H9 (cell line): Measurements from ENCODE around the gene PUS10. TPM values are rescaled to one million over a fixed set of nuclear protein-coding genes. Genes with fewer than 3 reads are reported as not detected.
A peak's percentile ranks its signal among the peaks of the same experiment; 100 is the strongest.

ENCODE experiments used
- DNase-seq: peaks from one replicate; pipeline ENCODE4 v3.0.0-alpha.2; 2017
- H2AFZ ChIP-seq: one replicate; pipeline ENCODE4 v1.6.1; 2013; ENCODE audit warnings: mild to moderate bottlenecking, low read length, control low read depth, moderate library complexity
- H2AK5ac ChIP-seq: 2 replicates; pipeline ENCODE4 v1.6.1; 2013; ENCODE audit warnings: low read length, control low read depth, mixed read lengths; ENCODE audit not compliant: insufficient read length
- H2BK120ac ChIP-seq: one replicate; pipeline ENCODE4 v1.6.1; 2013; ENCODE audit warnings: low read depth, mild to moderate bottlenecking, low read length, control low read depth, inconsistent platforms; ENCODE audit not compliant: poor library complexity, severe bottlenecking
- H2BK12ac ChIP-seq: 2 replicates; pipeline ENCODE4 v1.6.1; 2013; ENCODE audit warnings: low read length, control low read depth, mixed read lengths, low read depth; ENCODE audit not compliant: insufficient read length
- H2BK15ac ChIP-seq: 2 replicates; pipeline ENCODE4 v1.6.1; 2013; ENCODE audit warnings: low read depth, low read length, control low read depth
- H2BK20ac ChIP-seq: one replicate; pipeline ENCODE4 v1.6.1; 2013; ENCODE audit warnings: low read depth, mild to moderate bottlenecking, low read length, control low read depth, inconsistent platforms; ENCODE audit not compliant: poor library complexity, severe bottlenecking
- H2BK5ac ChIP-seq: 2 replicates; pipeline ENCODE4 v1.6.1; 2013; ENCODE audit warnings: low read length, control low read depth, mixed read lengths; ENCODE audit not compliant: insufficient read length
- H3K14ac ChIP-seq: 2 replicates; pipeline ENCODE4 v1.6.1; 2013; ENCODE audit warnings: low read length, control low read depth; ENCODE audit not compliant: insufficient read depth
- H3K18ac ChIP-seq: 2 replicates; pipeline ENCODE4 v1.6.1; 2013; ENCODE audit warnings: low read depth, mild to moderate bottlenecking, mixed read lengths, low read length, control low read depth; ENCODE audit not compliant: insufficient read length
- H3K23ac ChIP-seq: 2 replicates; pipeline ENCODE4 v1.6.1; 2013; ENCODE audit warnings: low read length, control low read depth, mixed read lengths, low read depth; ENCODE audit not compliant: insufficient read length
- H3K23me2 ChIP-seq: 2 replicates; pipeline ENCODE4 v1.6.1; 2013; ENCODE audit warnings: low read depth, mild to moderate bottlenecking, mixed read lengths, low read length, control low read depth; ENCODE audit not compliant: insufficient read length, poor library complexity, severe bottlenecking
- H3K27ac ChIP-seq: 2 replicates; pipeline ENCODE4 v1.5.1; 2013; ENCODE audit warnings: low read length, control low read depth, mixed read lengths, low read depth; ENCODE audit not compliant: insufficient read length
- H3K27me3 ChIP-seq: 2 replicates; pipeline ENCODE4 v1.6.1; 2013; ENCODE audit warnings: low read length, control low read depth, inconsistent platforms; ENCODE audit not compliant: insufficient read depth
- H3K4ac ChIP-seq: 2 replicates; pipeline ENCODE4 v1.6.1; 2013; ENCODE audit warnings: low read depth, mild to moderate bottlenecking, control low read depth, inconsistent platforms, low read length, moderate library complexity
- H3K4me1 ChIP-seq: 2 replicates; pipeline ENCODE4 v1.6.1; 2013; ENCODE audit warnings: low read length, control low read depth, inconsistent platforms; ENCODE audit not compliant: insufficient read depth
- H3K4me2 ChIP-seq: 2 replicates; pipeline ENCODE4 v1.6.1; 2013; ENCODE audit warnings: low read length, control low read depth, mixed read lengths; ENCODE audit not compliant: insufficient read length, insufficient read depth
- H3K56ac ChIP-seq: 2 replicates; pipeline ENCODE4 v1.6.1; 2013; ENCODE audit warnings: low read depth, mild to moderate bottlenecking, mixed read lengths, low read length, control low read depth; ENCODE audit not compliant: insufficient read length
- H3K79me1 ChIP-seq: 2 replicates; pipeline ENCODE4 v1.6.1; 2013; ENCODE audit warnings: low read depth, mild to moderate bottlenecking, moderate library complexity, low read length, control low read depth, inconsistent platforms; ENCODE audit not compliant: insufficient read depth, poor library complexity, severe bottlenecking
- H3K79me2 ChIP-seq: 2 replicates; pipeline ENCODE4 v1.6.1; 2013; ENCODE audit warnings: low read length, control low read depth, inconsistent platforms; ENCODE audit not compliant: insufficient read depth
- H3K9ac ChIP-seq: 2 replicates; pipeline ENCODE4 v1.6.1; 2013; ENCODE audit warnings: low read length, control low read depth, mixed read lengths; ENCODE audit not compliant: insufficient read length; ENCODE audit errors: extremely low read depth
- H3K9me3 ChIP-seq: one replicate; pipeline ENCODE4 v1.6.1; 2013; ENCODE audit warnings: low read depth, low read length, inconsistent platforms; ENCODE audit not compliant: control insufficient read depth
- H3T11ph ChIP-seq: one replicate; pipeline ENCODE4 v1.6.1; 2013; ENCODE audit warnings: mild to moderate bottlenecking, low read length, control low read depth, inconsistent platforms
- H4K20me1 ChIP-seq: one replicate; pipeline ENCODE4 v1.6.1; 2013; ENCODE audit not compliant: control insufficient read depth, insufficient read length, insufficient read depth
- H4K5ac ChIP-seq: 2 replicates; pipeline ENCODE4 v1.6.1; 2013; ENCODE audit warnings: low read depth, mild to moderate bottlenecking, mixed read lengths, low read length, control low read depth; ENCODE audit not compliant: insufficient read length
- H4K8ac ChIP-seq: replicated peaks from 2 replicates; pipeline ENCODE4 v1.6.1; 2013; ENCODE audit warnings: low read length, control low read depth, mixed read lengths, low read depth; ENCODE audit not compliant: insufficient read length
- H4K91ac ChIP-seq: 2 replicates; pipeline ENCODE4 v1.6.1; 2013; ENCODE audit warnings: low read depth, mild to moderate bottlenecking, moderate library complexity, mixed read lengths, low read length, control low read depth; ENCODE audit not compliant: insufficient read length
- H3K27ac Mint-ChIP-seq, 3 experiments: 2 replicates in 2 of 3; 3 replicates in 1 of 3; pipeline ENCODE4 v1.8.0; 2020 to 2021; ENCODE audit warnings: mixed read lengths in 3 of 3, mild to moderate bottlenecking in 1 of 3, moderate library complexity in 1 of 3
- H3K27me3 Mint-ChIP-seq: 2 replicates; pipeline ENCODE4 v1.8.0; 2021; ENCODE audit warnings: low read depth, mild to moderate bottlenecking, moderate library complexity, mixed read lengths
- H3K36me3 Mint-ChIP-seq, 3 experiments: 2 replicates in 2 of 3; 3 replicates in 1 of 3; pipeline ENCODE4 v1.8.0; 2020 to 2021; ENCODE audit warnings: low read depth in 3 of 3, mixed read lengths in 3 of 3; ENCODE audit not compliant: insufficient read depth in 1 of 3
- H3K4me1 Mint-ChIP-seq, 2 experiments: 2 replicates each; pipeline ENCODE4 v1.8.0; 2020; ENCODE audit warnings: mixed read lengths in 2 of 2
- H3K4me3 Mint-ChIP-seq, 2 experiments: 2 replicates in 1 of 2; 3 replicates in 1 of 2; pipeline ENCODE4 v1.8.0; 2020 to 2021; ENCODE audit warnings: mild to moderate bottlenecking in 2 of 2, mixed read lengths in 2 of 2, moderate library complexity in 1 of 2
- H3K9me3 Mint-ChIP-seq, 2 experiments: 2 replicates in 1 of 2; 3 replicates in 1 of 2; pipeline ENCODE4 v1.8.0; 2020; ENCODE audit warnings: mild to moderate bottlenecking in 2 of 2, mixed read lengths in 2 of 2, moderate library complexity in 1 of 2
- WGBS: extraction: QIAGEN DNeasy Blood & Tissue Kit; methylation state at CpG from one replicate; pipeline ENCODE4 v1.1.7; 2013; ENCODE audit warnings: missing lambda C conversion rate, low lambda C conversion rate, mixed read lengths; ENCODE audit not compliant: insufficient read length; ENCODE audit errors: extremely low coverage; 5-methylcytosine and 5-hydroxymethylcytosine counted together
- total RNA-seq: library from RNA; stranded (reverse); gene quantifications from 2 replicates; pipeline ENCODE4 v1.2.1, GENCODE V29; 2021
- TF ChIP-seq, protein P1 (sequence below): fragments of 200-600 bp; sonication (generic); conservative IDR thresholded peaks from 3 replicates; pipeline ENCODE4 v1.8.0; 2021; ENCODE audit warnings: antibody characterized with exemption, mild to moderate bottlenecking

PUS10 gene
- total RNA-seq, 1 experiment from 2014 or later: 2.3 TPM

DNA sequence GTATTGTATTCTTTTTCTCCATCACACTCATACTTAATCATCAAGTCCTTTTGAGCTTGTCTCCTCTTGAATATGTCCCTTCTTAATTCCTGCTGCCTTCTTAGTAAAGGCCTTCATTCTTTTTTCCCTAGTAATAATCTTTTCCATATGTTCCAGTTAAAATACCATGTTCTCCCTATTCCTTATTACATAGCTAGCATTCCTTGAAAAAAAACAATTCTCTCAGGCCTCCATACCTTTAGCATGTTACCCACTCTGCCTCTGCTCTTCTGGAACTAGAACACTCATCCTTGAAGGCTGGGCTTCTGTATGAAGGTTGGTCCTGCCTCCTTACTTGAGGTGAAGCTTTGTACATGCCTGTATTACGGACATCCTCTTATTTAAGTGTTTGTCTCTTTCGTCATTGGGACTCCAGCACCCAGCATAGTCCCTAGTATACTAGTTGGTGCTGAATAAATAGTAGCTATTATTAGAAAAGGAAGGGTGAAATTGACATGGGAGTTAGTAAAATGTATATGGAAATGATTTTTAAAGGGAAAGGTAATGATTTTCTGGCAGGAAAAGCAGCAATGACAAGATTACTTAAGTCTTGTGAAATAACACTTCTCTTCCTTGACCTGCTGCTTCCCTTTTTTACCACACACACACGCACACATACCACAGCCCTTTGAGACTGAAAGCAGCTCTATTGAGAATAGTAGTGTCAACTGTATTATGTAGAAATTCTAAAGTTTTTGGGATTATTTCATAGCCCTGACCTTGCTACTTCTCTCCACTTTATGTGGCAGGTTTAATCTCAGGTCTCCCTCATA is 91.1 kb downstream of the PUS10 start:
- Histone ChIP-seq H2BK20ac (no peak overlapping the region), H4K5ac (no peak overlapping the region), H3K14ac (no peak overlapping the region), H2AFZ (no peak overlapping the region), H3K18ac (no peak overlapping the region), H3K27me3 (no peaks in the 10 kb centered on the region), H2BK12ac (no peak overlapping the region), H2AK5ac (no peak overlapping the region), H2BK15ac (no peak overlapping the region), H3K4me2 (no peak overlapping the region), H3K23ac (no peak overlapping the region), H4K91ac (no peak overlapping the region), H3K79me1 (no peaks in the 10 kb centered on the region), H3K9ac (no peak overlapping the region), H2BK5ac (no peak overlapping the region), H3K56ac (no peak overlapping the region), H3K9me3 (no peaks in the 10 kb centered on the region), H3K4me1 (peaks cover 6% of the 10 kb centered on the region), H4K20me1 (no peaks in the 10 kb centered on the region), H3K27ac (no peak overlapping the region), H3T11ph (no peak overlapping the region), H2BK120ac (no peak overlapping the region), H3K23me2 (no peaks in the 10 kb centered on the region), H4K8ac (no peak overlapping the region), H3K79me2 (no peaks in the 10 kb centered on the region), H3K4ac (no peak overlapping the region)
- DNase-seq: no peak
- TF ChIP-seq, protein P1, sequence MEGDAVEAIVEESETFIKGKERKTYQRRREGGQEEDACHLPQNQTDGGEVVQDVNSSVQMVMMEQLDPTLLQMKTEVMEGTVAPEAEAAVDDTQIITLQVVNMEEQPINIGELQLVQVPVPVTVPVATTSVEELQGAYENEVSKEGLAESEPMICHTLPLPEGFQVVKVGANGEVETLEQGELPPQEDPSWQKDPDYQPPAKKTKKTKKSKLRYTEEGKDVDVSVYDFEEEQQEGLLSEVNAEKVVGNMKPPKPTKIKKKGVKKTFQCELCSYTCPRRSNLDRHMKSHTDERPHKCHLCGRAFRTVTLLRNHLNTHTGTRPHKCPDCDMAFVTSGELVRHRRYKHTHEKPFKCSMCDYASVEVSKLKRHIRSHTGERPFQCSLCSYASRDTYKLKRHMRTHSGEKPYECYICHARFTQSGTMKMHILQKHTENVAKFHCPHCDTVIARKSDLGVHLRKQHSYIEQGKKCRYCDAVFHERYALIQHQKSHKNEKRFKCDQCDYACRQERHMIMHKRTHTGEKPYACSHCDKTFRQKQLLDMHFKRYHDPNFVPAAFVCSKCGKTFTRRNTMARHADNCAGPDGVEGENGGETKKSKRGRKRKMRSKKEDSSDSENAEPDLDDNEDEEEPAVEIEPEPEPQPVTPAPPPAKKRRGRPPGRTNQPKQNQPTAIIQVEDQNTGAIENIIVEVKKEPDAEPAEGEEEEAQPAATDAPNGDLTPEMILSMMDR: no peak
- Mint-ChIP-seq H3K4me1 (peaks cover 9 to 12% of the 10 kb centered on the region in 2 experiments), H3K27me3 (no peaks in the 10 kb centered on the region), H3K4me3 (no peak overlapping the region), H3K36me3 (peaks cover 4 to 13% (median 6%) of the 10 kb centered on the region in 3 experiments; a peak in 5 of 7 replicates), H3K9me3 (no peaks in the 10 kb centered on the region), H3K27ac (peak overlapping the region in 2 of 3 experiments; percentile 0 to 17; a peak in 2 of 7 replicates)
- WGBS: no CpG with 5 or more reads among the region's 3 CpGs
